GM12878 (cell line): ENCODE data around the gene PPP1CC. TPM values are rescaled to one million over a fixed set of nuclear protein-coding genes. Genes with fewer than 3 reads are reported as not detected.

ENCODE experiments used
- ASH2L ChIP-seq: fragments of 300-600, 200-600 bp; sonication (generic); IDR thresholded peaks from 2 replicates; pipeline ENCODE4 v1.6.1; 2017; ENCODE audit warnings: low read depth, mild to moderate bottlenecking, borderline replicate concordance
- BACH1 ChIP-seq: fragments of 450-650 bp; IDR thresholded peaks from 2 replicates; pipeline ENCODE4 v1.6.1; 2017; ENCODE audit warnings: mild to moderate bottlenecking, borderline replicate concordance
- BHLHE40 ChIP-seq, 2 experiments: fragments of 450-650 bp in 1 of 2; IDR thresholded peaks; 2 replicates each; pipeline ENCODE4 v1.6.1; 2011 to 2017; ENCODE audit warnings: low read depth in 2 of 2, borderline replicate concordance in 1 of 2, improper control_type of control experiment in 1 of 2, low read length in 1 of 2, mild to moderate bottlenecking in 1 of 2
- CEBPB ChIP-seq, 2 experiments: fragments of 150-350 bp in 1 of 2; IDR thresholded peaks; 2 replicates each; pipeline ENCODE4 v1.6.1; 2012 to 2014; ENCODE audit warnings: low read depth in 2 of 2, low read length in 2 of 2, borderline replicate concordance in 1 of 2, inconsistent platforms in 1 of 2
- CHD1 ChIP-seq: IDR thresholded peaks from 2 replicates; pipeline ENCODE4 v1.6.1; 2012; ENCODE audit warnings: low read depth, low read length, improper control_type of control experiment
- EZH2 ChIP-seq: IDR thresholded peaks from 2 replicates; pipeline ENCODE4 v1.6.1; 2012; ENCODE audit warnings: low read depth, mild to moderate bottlenecking, control low read depth, inconsistent platforms, low read length, borderline replicate concordance; ENCODE audit not compliant: control insufficient read depth
- FOXK2 ChIP-seq: fragments of 450-650 bp; IDR thresholded peaks from 2 replicates; pipeline ENCODE4 v1.6.1; 2017; ENCODE audit warnings: mild to moderate bottlenecking, moderate library complexity
- IRF5 ChIP-seq: fragments of 450-650 bp; IDR thresholded peaks from 2 replicates; pipeline ENCODE4 v1.6.1; 2017; ENCODE audit warnings: borderline replicate concordance
- JUND ChIP-seq: IDR thresholded peaks from 2 replicates; pipeline ENCODE4 v1.6.1; 2012; ENCODE audit warnings: low read depth, mild to moderate bottlenecking, low read length, improper control_type of control experiment, moderate library complexity
- NFYB ChIP-seq: IDR thresholded peaks from 2 replicates; pipeline ENCODE4 v1.6.1; 2011; ENCODE audit warnings: low read depth, mild to moderate bottlenecking, low read length, improper control_type of control experiment, moderate library complexity; ENCODE audit not compliant: insufficient read depth
- RCOR1 ChIP-seq: conservative IDR thresholded peaks from 2 replicates; pipeline ENCODE4 v1.6.1; 2012; ENCODE audit warnings: low read depth, low read length, improper control_type of control experiment
- SMC3 ChIP-seq: IDR thresholded peaks from 2 replicates; pipeline ENCODE4 v1.6.1; 2011; ENCODE audit warnings: low read length, improper control_type of control experiment, borderline replicate concordance
- SUZ12 ChIP-seq: fragments of 200-600 bp; sonication (generic); IDR thresholded peaks from one replicate; pipeline ENCODE4 v1.6.1; 2018; ENCODE audit warnings: antibody characterized with exemption, mild to moderate bottlenecking; ENCODE audit not compliant: unreplicated experiment
- TCF12 ChIP-seq: IDR thresholded peaks from 2 replicates; pipeline ENCODE4 v1.6.1; 2011; ENCODE audit warnings: low read depth, mild to moderate bottlenecking, low read length
- ZBTB40 ChIP-seq: fragments of 450-650 bp; IDR thresholded peaks from 2 replicates; pipeline ENCODE4 v1.6.1; 2016; ENCODE audit warnings: mild to moderate bottlenecking, moderate library complexity, borderline replicate concordance
- ZNF24 ChIP-seq: fragments of 450-650 bp; IDR thresholded peaks from 2 replicates; pipeline ENCODE4 v1.6.1; 2017; ENCODE audit warnings: antibody characterized with exemption, mild to moderate bottlenecking
- ZNF622 ChIP-seq: fragments of 450-650 bp; IDR thresholded peaks from 2 replicates; pipeline ENCODE4 v1.6.1; 2017; ENCODE audit warnings: mild to moderate bottlenecking, inconsistent platforms
- polyA plus RNA-seq, 11 experiments: library from polyadenylated mRNA; depleted of rRNA in 4 of 11; unstranded in 6 of 11; stranded (reverse) in 5 of 11; fragments of >200 nt; fragmentation: Nextera tagmentation in 4 of 11; fragmentation: Illumina TruSeq in 1 of 11; extraction: Ambion mirVana in 4 of 11; extraction: Trizol in 1 of 11; gene quantifications; 1 replicate in 1 of 11; 2 replicates in 10 of 11; pipeline versions ENCODE4 v1.2.1 to v1.2.3, GENCODE V29; 2011 to 2016; ENCODE audit warnings: inconsistent platforms in 2 of 11, missing spikeins in 2 of 11, low read depth in 1 of 11
- total RNA-seq, 4 experiments: library from RNA; depleted of rRNA in 3 of 4; stranded (reverse); fragments of >200 nt in 3 of 4; fragmentation: Illumina TruSeq in 1 of 4; extraction: Trizol in 1 of 4; gene quantifications; 2 replicates each; pipeline versions ENCODE4 v1.2.1 to v1.2.3, GENCODE V29; 2013 to 2021
- TF ChIP-seq, protein P1 (sequence below): IDR thresholded peaks from 2 replicates; pipeline ENCODE4 v1.6.1; 2012; ENCODE audit warnings: low read depth, low read length, improper control_type of control experiment
- TF ChIP-seq, protein P2 (sequence below): fragments of 450-650 bp; formaldehyde crosslinking; IDR thresholded peaks from 2 replicates; pipeline ENCODE4 v1.4.0; 2020; ENCODE audit warnings: mild to moderate bottlenecking, moderate library complexity

The PPP1CC gene
- total and polyA plus RNA-seq, 10 of the 15 experiments (the other 5 are each of a cell fraction or from before 2014, with no cell fraction given) = 64.4 to 279 (median 157) TPM

DNA sequence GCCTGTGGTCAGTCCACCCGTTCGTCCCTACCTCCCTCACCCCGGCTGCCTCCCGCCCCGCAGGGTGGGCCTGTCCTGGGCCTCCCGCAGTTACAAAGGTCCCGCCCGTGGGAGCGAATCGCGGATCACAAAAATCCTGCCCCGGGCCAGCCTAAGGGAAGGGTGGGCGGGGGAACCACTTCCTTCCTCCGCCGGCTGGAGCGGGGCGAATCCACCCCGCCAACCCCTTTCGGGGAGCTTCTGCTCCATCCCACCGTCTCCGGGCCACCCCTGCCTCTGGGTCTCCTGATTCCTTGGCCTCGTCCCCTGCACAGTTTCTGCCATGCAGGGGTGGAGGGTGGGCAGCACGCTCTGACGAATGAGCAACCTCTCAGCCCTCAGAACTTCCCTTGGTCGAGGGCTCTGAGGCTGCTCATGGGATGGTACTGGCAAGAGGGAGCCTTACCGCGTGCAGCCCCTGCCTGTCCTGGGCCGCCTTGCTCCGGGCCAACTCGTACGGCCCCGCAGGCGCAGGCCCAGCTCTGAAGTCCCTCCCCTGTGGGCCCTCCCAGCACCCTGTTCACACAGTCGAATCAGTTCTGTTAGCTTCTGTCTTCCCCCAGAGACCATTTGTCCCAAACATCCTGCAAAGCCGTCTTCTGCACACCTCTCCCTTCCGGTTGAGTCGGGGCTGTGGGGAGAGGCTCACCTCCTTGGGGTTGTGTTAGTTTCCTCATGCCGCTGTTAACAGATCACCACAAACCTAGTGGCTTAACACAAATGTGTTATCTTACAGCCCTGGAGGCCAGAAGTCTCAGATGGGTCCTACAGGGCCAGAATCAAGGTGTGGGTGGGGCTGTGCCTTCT is 53.2 kb downstream of the PPP1CC start (continued):
- no peak for TF ChIP-seq IRF5
- TF ChIP-seq BACH1 = 0 out of 2 replicates have a peak, but pooled peaks have one; percentile 40
- no peak for TF ChIP-seq NFYB
- no peak for TF ChIP-seq ZBTB40
- TF ChIP-seq EZH2 = no peak
- TF ChIP-seq ZNF622 = no peak
- no peak for TF ChIP-seq SMC3
- no peak for TF ChIP-seq JUND
- peak; percentile 40 to 49; a peak in 2 of 4 replicates for TF ChIP-seq BHLHE40 (IDR thresholded peaks at IDR 0.05; ENCODE audit: borderline replicate concordance in 1 of 2, low read depth in 2 of 2, low read length in 1 of 2)
- no peak for TF ChIP-seq TCF12
- TF ChIP-seq, protein P1, sequence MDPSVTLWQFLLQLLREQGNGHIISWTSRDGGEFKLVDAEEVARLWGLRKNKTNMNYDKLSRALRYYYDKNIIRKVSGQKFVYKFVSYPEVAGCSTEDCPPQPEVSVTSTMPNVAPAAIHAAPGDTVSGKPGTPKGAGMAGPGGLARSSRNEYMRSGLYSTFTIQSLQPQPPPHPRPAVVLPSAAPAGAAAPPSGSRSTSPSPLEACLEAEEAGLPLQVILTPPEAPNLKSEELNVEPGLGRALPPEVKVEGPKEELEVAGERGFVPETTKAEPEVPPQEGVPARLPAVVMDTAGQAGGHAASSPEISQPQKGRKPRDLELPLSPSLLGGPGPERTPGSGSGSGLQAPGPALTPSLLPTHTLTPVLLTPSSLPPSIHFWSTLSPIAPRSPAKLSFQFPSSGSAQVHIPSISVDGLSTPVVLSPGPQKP = no peak
- no peak for TF ChIP-seq CHD1
- TF ChIP-seq SUZ12 = no peak
- TF ChIP-seq, protein P2, sequence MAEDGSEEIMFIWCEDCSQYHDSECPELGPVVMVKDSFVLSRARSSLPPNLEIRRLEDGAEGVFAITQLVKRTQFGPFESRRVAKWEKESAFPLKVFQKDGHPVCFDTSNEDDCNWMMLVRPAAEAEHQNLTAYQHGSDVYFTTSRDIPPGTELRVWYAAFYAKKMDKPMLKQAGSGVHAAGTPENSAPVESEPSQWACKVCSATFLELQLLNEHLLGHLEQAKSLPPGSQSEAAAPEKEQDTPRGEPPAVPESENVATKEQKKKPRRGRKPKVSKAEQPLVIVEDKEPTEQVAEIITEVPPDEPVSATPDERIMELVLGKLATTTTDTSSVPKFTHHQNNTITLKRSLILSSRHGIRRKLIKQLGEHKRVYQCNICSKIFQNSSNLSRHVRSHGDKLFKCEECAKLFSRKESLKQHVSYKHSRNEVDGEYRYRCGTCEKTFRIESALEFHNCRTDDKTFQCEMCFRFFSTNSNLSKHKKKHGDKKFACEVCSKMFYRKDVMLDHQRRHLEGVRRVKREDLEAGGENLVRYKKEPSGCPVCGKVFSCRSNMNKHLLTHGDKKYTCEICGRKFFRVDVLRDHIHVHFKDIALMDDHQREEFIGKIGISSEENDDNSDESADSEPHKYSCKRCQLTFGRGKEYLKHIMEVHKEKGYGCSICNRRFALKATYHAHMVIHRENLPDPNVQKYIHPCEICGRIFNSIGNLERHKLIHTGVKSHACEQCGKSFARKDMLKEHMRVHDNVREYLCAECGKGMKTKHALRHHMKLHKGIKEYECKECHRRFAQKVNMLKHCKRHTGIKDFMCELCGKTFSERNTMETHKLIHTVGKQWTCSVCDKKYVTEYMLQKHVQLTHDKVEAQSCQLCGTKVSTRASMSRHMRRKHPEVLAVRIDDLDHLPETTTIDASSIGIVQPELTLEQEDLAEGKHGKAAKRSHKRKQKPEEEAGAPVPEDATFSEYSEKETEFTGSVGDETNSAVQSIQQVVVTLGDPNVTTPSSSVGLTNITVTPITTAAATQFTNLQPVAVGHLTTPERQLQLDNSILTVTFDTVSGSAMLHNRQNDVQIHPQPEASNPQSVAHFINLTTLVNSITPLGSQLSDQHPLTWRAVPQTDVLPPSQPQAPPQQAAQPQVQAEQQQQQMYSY (CRISPR knock-in tag) = no peak
- no peak for TF ChIP-seq ZNF24
- no peak for TF ChIP-seq RCOR1
- TF ChIP-seq FOXK2 = no peak
- no peak for TF ChIP-seq ASH2L
- no peak for TF ChIP-seq CEBPB (IDR thresholded peaks at IDR 0.05; ENCODE audit: borderline replicate concordance in 1 of 2, low read depth in 2 of 2, low read length in 2 of 2)
